GM18870 (cell line): ENCODE measurements around the gene PRXL2B.
A peak's percentile ranks its signal among the peaks of the same experiment; 100 is the strongest.

ENCODE experiments used
- ATAC-seq: cut with Tn5 transposase; IDR thresholded peaks from one replicate; pipeline ENCODE4 v1.9.1; 2021; ENCODE audit warnings: moderate library complexity; ENCODE audit not compliant: unreplicated experiment

PRXL2B gene

DNA sequence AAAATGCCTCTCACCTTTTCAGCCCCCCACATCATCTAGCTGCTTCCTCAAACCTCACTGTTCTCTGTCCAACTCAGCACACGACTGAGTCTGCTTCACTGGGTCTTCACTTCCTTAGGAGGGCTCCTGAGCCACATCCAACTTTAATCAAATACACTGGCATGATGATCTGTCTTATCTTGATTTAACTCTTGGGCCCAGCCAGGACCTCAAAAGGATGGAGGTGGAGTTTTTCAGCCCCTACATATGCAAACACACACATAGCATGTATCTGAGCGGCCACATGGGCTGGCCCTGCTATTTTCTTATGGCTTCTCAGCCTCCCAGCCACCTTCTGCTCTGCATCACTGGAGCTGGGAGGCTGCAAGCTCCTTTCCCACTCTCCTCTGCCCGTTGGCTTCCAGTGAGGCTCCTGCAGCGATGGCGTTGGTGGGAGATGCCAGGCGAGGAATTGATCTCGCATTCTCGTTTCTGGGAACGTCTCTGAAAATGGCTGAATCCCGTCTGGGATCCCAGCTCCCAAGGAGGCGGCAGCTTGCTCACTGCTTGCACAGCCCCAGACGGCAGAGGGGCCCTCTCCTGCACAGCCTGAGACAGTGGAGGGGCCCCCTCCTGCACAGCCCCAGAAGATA, 1.8 kb upstream of the PRXL2B start:
- no peak for ATAC-seq

DNA sequence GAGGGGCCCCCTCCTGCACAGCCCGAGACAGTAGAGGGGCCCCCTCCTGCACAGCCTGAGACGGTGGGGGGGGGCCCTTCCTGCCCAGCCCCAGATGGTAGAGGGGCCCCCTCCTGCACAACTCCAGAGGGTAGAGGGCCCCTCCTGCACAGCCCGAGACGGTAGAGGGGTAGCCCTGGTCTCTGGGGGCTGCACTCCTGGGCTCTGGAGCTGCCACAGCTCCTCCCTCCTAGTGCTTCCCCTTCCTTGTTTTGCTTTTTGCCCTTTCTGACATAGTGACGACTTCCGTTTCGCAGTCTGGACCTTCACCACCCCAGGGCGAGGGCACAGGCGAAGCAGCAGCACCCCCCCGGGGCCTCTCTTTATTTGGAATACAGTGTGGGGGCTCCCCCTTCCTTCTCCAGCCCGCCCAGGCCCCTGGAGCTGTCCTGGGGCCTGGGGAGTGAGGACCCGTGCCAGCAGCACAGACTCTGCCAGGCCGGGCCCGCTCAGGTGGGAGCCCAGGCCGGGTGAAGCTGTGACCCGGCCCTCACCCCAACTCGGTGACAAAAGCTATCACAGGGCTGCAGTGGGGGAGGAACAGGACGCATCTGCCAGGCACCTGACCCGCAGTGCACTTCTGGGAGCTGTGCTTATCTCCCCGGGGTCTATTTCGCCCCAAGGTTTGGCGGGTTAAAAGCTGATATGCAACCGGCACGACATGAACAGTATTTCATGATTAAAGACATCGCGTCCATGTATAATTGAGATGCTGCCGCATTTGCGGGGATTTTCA, 1.1 kb upstream of the PRXL2B start:
- peak; percentile 50 for ATAC-seq

DNA sequence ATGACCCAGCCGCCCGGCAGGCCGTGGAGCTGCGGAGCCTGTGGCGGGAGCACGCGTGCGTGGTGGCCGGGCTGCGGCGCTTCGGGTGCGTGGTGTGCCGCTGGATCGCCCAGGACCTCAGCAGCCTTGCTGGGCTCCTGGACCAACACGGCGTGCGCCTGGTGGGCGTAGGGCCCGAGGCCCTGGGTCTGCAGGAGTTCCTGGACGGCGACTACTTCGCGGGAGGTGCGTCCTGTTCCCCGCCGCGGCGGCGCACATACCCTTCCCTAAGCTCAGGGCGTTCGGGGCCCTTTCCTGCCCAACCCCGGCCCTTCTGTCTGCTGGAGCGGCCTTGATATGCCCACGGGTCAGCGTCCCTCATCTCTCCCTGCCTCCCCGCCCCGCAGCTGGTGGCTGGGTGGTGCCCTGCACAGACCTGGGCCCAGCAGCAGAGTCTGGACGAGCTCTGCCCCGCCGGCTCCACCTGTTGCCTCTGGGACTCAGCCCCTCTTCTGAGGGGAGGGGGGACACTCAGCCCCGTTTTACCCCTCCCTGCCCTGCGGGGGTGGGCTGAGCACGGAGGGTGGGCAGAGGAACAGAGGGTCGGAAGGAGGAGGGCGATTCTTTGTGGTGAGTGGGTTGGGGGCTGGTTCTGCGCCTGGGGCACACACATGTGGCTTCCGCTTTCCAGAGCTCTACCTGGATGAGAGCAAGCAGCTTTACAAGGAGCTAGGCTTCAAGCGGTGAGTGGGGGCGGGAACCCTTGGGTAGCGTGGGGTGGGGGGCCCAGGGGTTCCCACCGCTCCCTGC, 688 bp downstream of the PRXL2B start:
- no peak for ATAC-seq

DNA sequence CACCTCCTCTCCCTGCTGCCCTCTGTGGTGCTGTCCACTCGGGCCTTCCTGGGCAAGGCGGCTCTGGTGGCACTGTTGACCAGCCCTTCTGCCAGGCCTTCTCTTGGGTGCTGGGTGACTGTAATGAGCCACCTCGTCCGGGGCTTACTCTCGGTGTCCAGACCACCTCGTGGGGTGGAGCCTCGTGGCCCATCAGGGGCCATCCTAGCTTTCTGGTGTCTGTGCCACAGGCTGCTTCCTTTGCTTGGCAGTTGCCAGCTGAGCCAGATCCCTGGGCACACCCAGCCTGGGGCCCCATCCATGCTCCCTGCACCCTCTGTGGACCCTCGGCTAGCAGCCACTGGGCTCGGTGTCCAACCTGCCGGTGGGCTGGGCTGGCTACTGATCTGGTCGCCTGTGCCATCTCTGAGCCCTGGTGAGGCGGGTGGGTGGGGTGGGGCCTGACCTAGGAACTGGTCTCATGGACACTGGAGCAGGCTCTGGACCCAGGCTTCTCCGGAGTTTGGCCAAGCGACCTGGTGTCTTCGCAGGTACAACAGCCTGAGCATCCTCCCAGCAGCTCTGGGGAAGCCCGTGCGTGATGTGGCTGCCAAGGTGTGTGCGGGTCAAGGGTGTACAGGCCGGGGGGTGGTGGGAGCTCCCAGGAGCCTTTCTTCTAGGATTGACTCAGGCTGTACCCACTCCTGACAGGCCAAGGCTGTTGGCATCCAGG, 1.4 kb downstream of the PRXL2B start:
- ATAC-seq: no peak

DNA sequence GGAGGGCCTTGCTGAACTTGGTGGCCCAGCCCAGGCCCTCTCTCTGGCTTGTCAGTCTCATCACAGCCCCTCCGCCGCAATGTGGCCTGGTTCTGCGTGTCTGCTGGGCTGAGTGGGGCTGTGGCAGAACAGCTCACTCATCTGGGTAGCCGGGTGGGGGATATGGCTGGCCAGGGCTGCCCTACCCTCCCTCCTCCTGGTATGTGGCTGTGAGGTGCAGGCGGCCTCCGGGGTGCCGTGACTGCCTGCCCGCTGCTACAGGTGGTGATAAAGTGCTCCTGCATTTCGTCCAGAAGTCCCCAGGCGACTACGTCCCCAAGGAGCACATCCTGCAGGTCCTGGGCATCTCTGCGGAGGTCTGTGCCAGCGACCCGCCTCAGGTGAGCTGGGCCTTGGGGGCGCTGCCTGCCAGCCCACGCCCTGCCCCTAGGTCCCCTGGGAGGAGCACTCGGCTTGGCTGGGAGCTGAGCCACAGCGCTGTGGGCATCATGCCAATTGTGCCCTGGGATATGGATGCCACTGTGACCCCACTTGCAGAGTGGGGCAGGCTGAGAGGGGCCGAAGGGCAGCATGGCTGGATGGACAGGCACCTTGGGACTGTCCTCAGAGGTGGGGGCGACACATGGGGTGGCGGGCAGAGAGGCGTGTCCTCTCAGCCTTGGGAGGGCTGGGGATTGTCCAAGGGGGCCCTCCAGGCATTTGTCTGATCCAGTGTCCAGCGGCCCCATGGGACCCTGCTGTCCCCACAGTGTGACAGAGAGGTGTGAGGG, 2.3 kb downstream of the PRXL2B start:
- ATAC-seq: no peak

DNA sequence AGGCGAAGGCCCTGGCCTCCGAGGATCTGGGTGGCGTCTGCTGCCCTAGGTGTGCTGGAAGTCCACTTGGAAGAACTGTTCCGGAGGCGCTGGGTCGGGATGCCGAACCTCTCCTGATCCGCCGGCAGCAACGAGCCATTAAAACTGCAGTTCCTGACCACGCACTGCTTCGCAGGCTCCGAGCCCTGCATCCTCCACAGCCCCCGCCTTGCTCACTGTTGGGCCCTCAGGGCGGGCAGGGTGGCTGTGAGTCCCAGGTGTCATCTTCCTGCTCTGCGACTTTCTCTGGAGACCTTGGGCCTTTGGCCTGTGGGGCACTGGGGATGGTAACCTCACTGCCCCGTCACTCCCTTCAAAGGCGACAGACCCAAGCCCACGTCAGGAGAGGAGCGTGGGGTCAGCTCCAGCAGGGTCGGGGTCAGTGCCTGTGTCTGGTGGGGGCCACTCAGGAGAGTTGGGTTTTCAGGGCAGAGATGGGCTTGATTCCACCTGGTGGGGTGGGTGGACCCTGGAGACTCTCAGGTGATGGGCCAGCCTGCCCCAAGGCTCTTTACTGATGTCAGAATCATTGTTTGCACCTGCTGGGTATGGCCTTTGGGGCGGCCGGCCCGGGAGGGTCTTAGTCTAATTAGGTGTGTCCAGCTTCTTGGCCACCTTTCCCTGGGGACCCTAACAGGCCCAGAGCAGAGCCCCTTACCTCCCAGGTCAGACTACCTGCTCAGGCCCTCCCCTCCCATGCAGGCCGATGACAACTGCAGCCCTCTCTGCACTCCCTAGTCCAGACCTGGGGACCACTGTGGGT, 3.1 kb downstream of the PRXL2B start:
- no peak for ATAC-seq

DNA sequence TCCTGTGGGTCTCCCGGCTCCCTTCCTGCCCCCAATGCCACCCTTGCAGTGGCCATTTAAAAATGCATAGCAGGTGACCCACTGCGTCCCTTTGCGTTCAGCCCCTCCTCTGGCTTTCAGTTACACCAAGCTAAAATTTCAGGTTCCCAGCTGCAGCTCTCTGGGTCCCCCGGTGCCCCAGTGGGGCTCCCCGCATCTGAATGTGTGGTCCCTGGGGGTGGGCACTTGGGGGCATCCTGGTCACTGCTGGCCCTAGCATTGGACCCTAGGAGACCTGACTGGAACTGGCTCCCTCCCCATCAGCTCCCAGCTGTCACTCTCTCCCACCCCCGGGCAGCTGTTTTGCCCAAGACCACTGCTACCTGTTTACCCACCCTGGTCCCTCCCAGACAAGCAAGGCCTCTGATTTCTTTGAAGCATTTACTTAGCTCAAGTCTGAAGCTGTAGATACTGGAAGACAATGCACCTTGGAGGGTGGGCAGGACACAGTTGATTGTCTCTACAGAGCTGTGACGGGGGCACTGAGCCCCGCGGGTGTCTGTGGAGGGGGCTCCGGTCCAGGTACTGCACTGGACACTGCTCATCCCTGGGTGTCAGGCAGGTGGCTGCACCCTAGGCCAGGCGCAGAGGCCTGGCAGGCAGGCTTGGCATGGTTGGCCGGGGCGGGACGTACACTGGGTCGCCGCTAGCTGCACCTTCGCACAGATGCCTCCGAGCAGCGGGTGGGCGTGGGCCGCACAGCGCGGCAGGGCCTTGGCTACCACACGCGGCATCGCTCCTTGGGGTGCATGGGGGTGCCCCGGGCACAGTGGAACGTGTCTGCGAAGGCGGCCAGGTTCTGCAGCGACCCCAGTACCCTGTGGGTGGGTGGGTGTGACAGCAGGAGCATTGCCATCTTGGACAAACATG, 3.9 kb downstream of the PRXL2B start:
- ATAC-seq: no peak

DNA sequence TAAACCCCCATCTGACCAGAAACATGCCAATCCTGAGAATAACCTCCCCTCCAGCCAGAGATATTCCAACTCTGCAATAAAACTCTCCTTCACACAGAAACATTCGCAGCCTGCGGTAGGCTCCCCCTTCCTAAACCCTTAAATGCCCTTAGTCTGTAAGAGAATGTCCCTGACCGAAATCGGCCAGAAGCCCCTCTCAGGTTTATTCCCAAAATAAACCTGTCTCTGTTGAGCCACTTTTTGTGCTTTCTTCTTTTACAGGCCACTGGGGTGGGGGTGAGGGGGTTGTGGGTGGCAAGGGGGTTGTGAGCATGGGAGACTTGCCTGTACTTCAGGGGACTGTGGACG, 4.6 kb downstream of the PRXL2B start:
- ATAC-seq: no peak

- ATAC-seq: no peak
Measured at GRCh38 chr1:2591581-2592261, 5.1 kb downstream of the PRXL2B start.

DNA sequence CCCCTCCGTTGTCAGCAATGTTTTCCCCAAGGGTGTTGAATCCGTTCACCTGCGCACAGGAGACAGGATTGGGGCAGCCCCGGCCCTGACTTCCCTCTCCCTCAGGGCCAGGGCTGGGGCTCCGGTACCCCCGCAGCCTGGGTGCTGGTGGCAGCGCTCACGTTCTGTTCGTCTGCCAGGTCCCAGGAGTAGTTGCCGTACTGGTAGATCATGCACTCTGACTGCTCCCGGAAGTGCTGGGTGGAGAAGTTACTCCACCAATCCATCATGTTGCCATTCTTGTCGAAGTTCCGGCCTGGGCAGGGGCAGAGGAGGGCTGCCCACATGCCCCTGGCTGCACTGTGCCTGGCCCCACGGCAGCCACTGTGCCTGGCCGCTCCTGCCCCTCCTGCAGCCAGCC, 6.1 kb downstream of the PRXL2B start:
- no peak for ATAC-seq

- ATAC-seq: no peak
Measured at GRCh38 chr1:2593251-2593878, 6.8 kb downstream of the PRXL2B start.

DNA sequence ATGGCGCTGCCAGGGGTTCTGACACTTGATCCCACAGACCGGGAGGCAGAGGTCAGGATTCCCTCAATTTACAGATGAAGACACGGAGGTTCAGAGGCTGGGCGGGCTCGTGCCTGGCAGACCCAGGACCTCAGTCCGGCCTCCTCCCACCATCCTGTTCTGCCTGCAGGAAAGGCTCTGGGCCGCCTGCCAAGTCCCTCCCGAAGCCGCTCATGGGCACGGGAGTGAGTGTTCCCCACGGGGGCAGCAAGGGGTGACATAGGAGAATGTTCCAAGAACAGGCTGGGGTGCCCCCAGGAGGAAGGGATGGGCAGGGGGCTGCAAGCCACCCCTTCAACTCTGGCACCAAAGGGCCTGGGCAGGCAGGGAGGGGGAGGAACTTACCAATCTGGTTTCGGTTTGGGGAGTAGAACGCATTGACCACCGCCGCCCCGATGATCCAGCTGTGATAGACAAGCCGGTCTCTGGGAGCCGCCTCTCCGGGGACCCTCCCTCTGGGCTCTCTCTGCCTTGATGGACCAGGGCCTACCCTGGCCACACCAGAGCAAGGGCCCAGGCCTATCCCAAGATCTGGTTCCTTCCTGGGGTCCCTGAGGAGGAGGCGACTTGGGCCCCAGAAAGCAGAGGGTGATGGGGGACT, 7.5 kb downstream of the PRXL2B start:
- ATAC-seq: no peak

DNA sequence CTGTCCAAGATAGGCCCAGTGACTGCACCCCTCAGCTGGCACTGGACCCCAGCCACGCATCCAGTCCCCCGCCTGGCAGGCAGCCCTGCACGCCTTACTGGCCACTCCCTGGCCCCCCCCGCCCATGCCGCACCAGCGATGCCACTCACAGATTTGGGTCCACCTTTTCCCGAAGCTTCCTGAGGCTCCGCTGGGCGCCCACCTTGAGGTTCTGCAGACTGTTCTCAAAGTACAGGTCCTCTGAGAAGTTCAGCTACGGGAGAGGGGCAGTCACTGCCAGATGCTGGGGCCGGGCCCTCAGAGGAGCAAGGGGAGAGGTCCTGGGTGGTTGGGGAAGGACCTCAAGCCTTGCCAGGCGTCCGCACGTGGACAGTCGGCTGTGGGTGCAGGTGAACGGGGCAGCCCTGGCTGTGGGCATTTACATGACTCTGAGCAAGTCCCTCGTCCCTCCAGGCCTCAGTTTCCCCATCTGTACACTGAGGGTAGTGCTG, 8.1 kb downstream of the PRXL2B start:
- no peak for ATAC-seq

DNA sequence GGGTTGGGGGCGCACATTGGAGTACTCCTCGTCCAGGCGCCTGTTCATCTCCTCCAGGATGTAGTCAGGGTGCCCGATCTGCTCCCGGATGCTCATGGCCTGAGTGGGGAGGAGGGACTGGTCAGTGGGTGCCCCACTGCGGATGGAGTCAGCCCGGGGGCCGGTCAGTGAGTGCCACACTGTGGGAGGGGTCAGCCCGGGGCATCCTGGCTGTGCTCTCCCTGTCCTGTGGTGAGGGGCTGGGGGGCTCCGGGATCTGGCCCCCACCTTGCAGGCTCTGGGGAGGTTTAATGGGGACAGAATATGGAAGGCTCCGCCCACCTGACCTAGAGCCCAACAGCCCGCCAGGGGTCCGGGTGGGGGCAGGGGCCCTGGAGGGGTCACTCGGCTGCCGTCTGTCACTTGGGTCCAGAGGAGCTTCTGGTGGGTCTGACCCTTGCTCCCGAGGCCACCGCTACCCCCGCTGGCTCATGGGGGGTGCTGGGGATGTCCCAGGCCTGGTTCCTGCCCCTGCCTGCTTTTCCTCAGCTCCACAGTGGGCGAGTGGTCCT, 8.8 kb downstream of the PRXL2B start:
- no peak for ATAC-seq

GRCh38 chr1:2595812-2596529, 9.4 kb downstream of the PRXL2B start:
- no peak for ATAC-seq
